ENCODE measurements around the gene B4GALT5.

DNA sequence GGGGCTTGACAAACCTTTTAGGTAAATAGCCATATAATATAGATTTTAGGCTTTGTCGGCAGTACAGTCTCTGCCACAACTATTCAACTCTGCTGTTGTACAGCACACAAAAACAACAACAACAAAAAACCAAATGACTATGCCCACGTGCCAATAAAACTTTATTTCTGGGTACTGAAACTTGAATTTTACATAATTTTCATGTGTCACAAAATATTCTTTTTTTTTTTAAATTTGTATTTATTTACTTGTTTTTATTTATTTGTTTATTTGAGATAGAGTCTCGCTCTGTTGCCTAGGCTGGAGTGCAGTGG is 34.8 kb upstream of the B4GALT5 start:
- no peak for TF ChIP-seq POLR2A (IDR thresholded peaks at IDR 0.05)
- TF ChIP-seq POLR2AphosphoS5 (IDR thresholded peaks at IDR 0.05) = no peak
